SKM-1 treated with dmso at 0.1 percent for 144 hours (cell line): ENCODE results near the gene CYB5A.
"Not testable (repeated sequence)": the region's sequence is repeated elsewhere in the genome, so short reads cannot be mapped to it uniquely, and the experiment has no call there.

Experiments
- DNase-seq: peaks from one replicate; lab custom pipeline; 2025; ENCODE audit not compliant: unreplicated experiment; lab: John Stamatoyannopoulos, UW

CYB5A gene

GRCh38 chr18:74299162-74299561 is 7.4 kb upstream of the CYB5A start:
- no peak for DNase-seq

GRCh38 chr18:74294526-74294925 is 2.8 kb upstream of the CYB5A start:
- DNase-seq, result no peak

GRCh38 chr18:74292982-74293381 is 1.2 kb upstream of the CYB5A start:
- DNase-seq, result not testable (repeated sequence)

- DNase-seq, result no peak
These were observed 737 bp upstream of the CYB5A start for GRCh38 chr18:74292541-74292858.

- DNase-seq, result no peak
These were observed 342 bp downstream of the CYB5A start for GRCh38 chr18:74291472-74291770.

- DNase-seq, result no peak
These were observed 830 bp downstream of the CYB5A start for GRCh38 chr18:74290794-74291471.

- DNase-seq, result no peak
These were observed 1.7 kb downstream of the CYB5A start for GRCh38 chr18:74290021-74290420.

GRCh38 chr18:74289137-74289536 is 2.6 kb downstream of the CYB5A start:
- no peak for DNase-seq

GRCh38 chr18:74288730-74289129 is 3.0 kb downstream of the CYB5A start:
- no peak for DNase-seq

GRCh38 chr18:74288041-74288440 is 3.7 kb downstream of the CYB5A start:
- DNase-seq, result no peak

GRCh38 chr18:74286856-74287255 is 4.9 kb downstream of the CYB5A start:
- DNase-seq, result no peak

GRCh38 chr18:74286106-74286855 is 5.5 kb downstream of the CYB5A start:
- no peak for DNase-seq

- not testable (repeated sequence) for DNase-seq
These were observed 6.2 kb downstream of the CYB5A start for GRCh38 chr18:74285583-74285982.

GRCh38 chr18:74284980-74285355 is 6.8 kb downstream of the CYB5A start:
- no peak for DNase-seq

GRCh38 chr18:74284191-74284979 is 7.4 kb downstream of the CYB5A start:
- no peak for DNase-seq

GRCh38 chr18:74283646-74284045 is 8.1 kb downstream of the CYB5A start:
- no peak for DNase-seq

- no peak for DNase-seq
These were observed 8.8 kb downstream of the CYB5A start for GRCh38 chr18:74282755-74283554.

- no peak for DNase-seq
These were observed 9.6 kb downstream of the CYB5A start for GRCh38 chr18:74281980-74282754.

GRCh38 chr18:74281011-74281979 is 10.5 kb downstream of the CYB5A start:
- no peak for DNase-seq

- no peak for DNase-seq
These were observed 12.8 kb downstream of the CYB5A start for GRCh38 chr18:74278983-74279382.
